Measurements from ENCODE around the gene MYO7A. TPM values are rescaled to one million over a fixed set of nuclear protein-coding genes. Genes with fewer than 3 reads are reported as not detected.
A peak's percentile ranks its signal among the peaks of the same experiment; 100 is the strongest.

Gene MYO7A
- total and polyA plus RNA-seq, 2 of the 8 experiments (the other 6 are each of a cell fraction or from before 2014, with no cell fraction given) = 1.5 to 1.9 TPM

- TF ChIP-seq SP1 (IDR thresholded peaks at IDR 0.05; ENCODE audit: low read depth, low read length) (0 out of 2 replicates have a peak, but pooled peaks have one; percentile 22), SUZ12 (IDR thresholded peaks at IDR 0.05; ENCODE audit: low read length) (no peak), RNF2 (IDR thresholded peaks at IDR 0.05; ENCODE audit: borderline replicate concordance, low read depth, low read length, missing control alignments, poor library complexity, severe bottlenecking) (no peak), EZH2 (IDR thresholded peaks at IDR 0.05; ENCODE audit: low read depth, low read length, severe bottlenecking) (no peak), RXRA (IDR thresholded peaks at IDR 0.05; ENCODE audit: insufficient read depth, low read depth, low read length) (no peak), HDAC6 (IDR thresholded peaks at IDR 0.05; ENCODE audit: low read depth, low read length) (no peak), HDAC2 (IDR thresholded peaks at IDR 0.05; ENCODE audit: borderline replicate concordance in 1 of 2, low read depth in 2 of 2, low read length in 2 of 2) (no peak), POLR2AphosphoS5 (IDR thresholded peaks at IDR 0.05; ENCODE audit: low read depth, low read length) (0 out of 2 replicates have a peak, but pooled peaks have one; percentile 56), SAP30 (IDR thresholded peaks at IDR 0.05; ENCODE audit: insufficient read depth, insufficient replicate concordance, low read length) (no peak), SP4 (IDR thresholded peaks at IDR 0.05; ENCODE audit: low read length) (no peak), BRCA1 (IDR thresholded peaks at IDR 0.05; ENCODE audit: low read depth, low read length) (no peak), YY1 (IDR thresholded peaks at IDR 0.05; ENCODE audit: low read depth, low read length) (no peak), NRF1 (IDR thresholded peaks at IDR 0.05; ENCODE audit: low read depth, low read length) (no peak), TCF12 (IDR thresholded peaks at IDR 0.05; ENCODE audit: low read depth, low read length) (0 out of 2 replicates have a peak, but pooled peaks have one; percentile 17), RAD21 (IDR thresholded peaks at IDR 0.05 in 1 of 2, conservative IDR thresholded peaks at IDR 0.05 in 1 of 2; ENCODE audit: low read depth in 2 of 2, low read length in 2 of 2) (no peak), KDM5A (IDR thresholded peaks at IDR 0.05; ENCODE audit: low read length) (no peak), SIX5 (IDR thresholded peaks at IDR 0.05; ENCODE audit: low read depth, low read length) (no peak), E2F6 (IDR thresholded peaks at IDR 0.05) (no peak), CTCF (IDR thresholded peaks at IDR 0.05; ENCODE audit: control extremely low read depth in 1 of 3, insufficient read depth in 1 of 3, low read depth in 1 of 3, low read length in 3 of 3) (no peak), GTF2F1 (IDR thresholded peaks at IDR 0.05; ENCODE audit: borderline replicate concordance, low read depth, low read length) (no peak), FOSL1 (IDR thresholded peaks at IDR 0.05; ENCODE audit: insufficient read depth, low read depth, low read length) (no peak), NANOG (IDR thresholded peaks at IDR 0.05; ENCODE audit: insufficient read depth, low read depth, low read length, poor library complexity, severe bottlenecking) (no peak)
Observed at GRCh38 chr11:77170107-77170506, 42.1 kb downstream of the MYO7A start (continued).
